Activated CD8-positive, alpha-beta memory T cell treated with anti-CD3 and anti-CD28 coated beads for 48 hours (primary cell): ENCODE data around the gene AUTS2.

Experiments
- DNase-seq, 3 experiments: peaks; one replicate each; pipeline ENCODE4 v3.0.0-alpha.2; 2020; ENCODE audit warnings: low read depth in 2 of 3, low spot score in 2 of 3

Gene AUTS2

GRCh38 chr7:70749831-70750230 lies 1151.6 kb downstream of the AUTS2 start:
- DNase-seq, result no peak

- no peak for DNase-seq
Measured at GRCh38 chr7:70751895-70752294, 1153.6 kb downstream of the AUTS2 start.

GRCh38 chr7:70752794-70753241 lies 1154.5 kb downstream of the AUTS2 start:
- no peak for DNase-seq

- no peak for DNase-seq
Measured at GRCh38 chr7:70756789-70757188, 1158.5 kb downstream of the AUTS2 start.

- no peak for DNase-seq
Measured at GRCh38 chr7:70758646-70759045, 1160.4 kb downstream of the AUTS2 start.

- DNase-seq, result no peak
Measured at GRCh38 chr7:70759674-70760073, 1161.4 kb downstream of the AUTS2 start.

GRCh38 chr7:70761711-70762328 lies 1163.5 kb downstream of the AUTS2 start:
- DNase-seq, result no peak

- DNase-seq, result no peak
Measured at GRCh38 chr7:70762696-70763095, 1164.4 kb downstream of the AUTS2 start.

GRCh38 chr7:70763961-70764691 lies 1165.9 kb downstream of the AUTS2 start:
- peak in 1 of 3 experiments; percentile 12 for DNase-seq

- no peak for DNase-seq
Measured at GRCh38 chr7:70764701-70765208, 1166.5 kb downstream of the AUTS2 start.

GRCh38 chr7:70765651-70766050 lies 1167.4 kb downstream of the AUTS2 start:
- DNase-seq, result no peak

- DNase-seq, result no peak
Measured at GRCh38 chr7:70766109-70766508, 1167.8 kb downstream of the AUTS2 start.

GRCh38 chr7:70766694-70767093 lies 1168.4 kb downstream of the AUTS2 start:
- no peak for DNase-seq

GRCh38 chr7:70770154-70770553 lies 1171.9 kb downstream of the AUTS2 start:
- DNase-seq, result no peak

- DNase-seq, result no peak
Measured at GRCh38 chr7:70771451-70771850, 1173.2 kb downstream of the AUTS2 start.

GRCh38 chr7:70772891-70773290 lies 1174.6 kb downstream of the AUTS2 start:
- no peak for DNase-seq

GRCh38 chr7:70773406-70773805 lies 1175.1 kb downstream of the AUTS2 start:
- DNase-seq, result no peak

- DNase-seq, result no peak
Measured at GRCh38 chr7:70774950-70775527, 1176.8 kb downstream of the AUTS2 start.

- DNase-seq, result no peak
Measured at GRCh38 chr7:70775570-70776156, 1177.4 kb downstream of the AUTS2 start.

GRCh38 chr7:70776627-70777101 lies 1178.4 kb downstream of the AUTS2 start:
- no peak for DNase-seq

GRCh38 chr7:70777251-70777650 lies 1179.0 kb downstream of the AUTS2 start:
- no peak for DNase-seq

- no peak for DNase-seq
Measured at GRCh38 chr7:70778585-70778984, 1180.3 kb downstream of the AUTS2 start.
